NCI-H1092 treated with DMSO at 0.1 percent for 48 hours (cell line): Measurements from ENCODE around the gene UTF1.

Experiments
- DNase-seq: peaks from one replicate; lab custom pipeline; 2025; lab: John Stamatoyannopoulos, UW

The UTF1 gene

GRCh38 chr10:133278577-133279265 lies 48.7 kb downstream of the UTF1 start:
- DNase-seq: no peak

GRCh38 chr10:133279326-133280226 lies 49.6 kb downstream of the UTF1 start:
- DNase-seq: no peak

- DNase-seq: no peak
Measured at GRCh38 chr10:133280391-133281059, 50.5 kb downstream of the UTF1 start.

DNA sequence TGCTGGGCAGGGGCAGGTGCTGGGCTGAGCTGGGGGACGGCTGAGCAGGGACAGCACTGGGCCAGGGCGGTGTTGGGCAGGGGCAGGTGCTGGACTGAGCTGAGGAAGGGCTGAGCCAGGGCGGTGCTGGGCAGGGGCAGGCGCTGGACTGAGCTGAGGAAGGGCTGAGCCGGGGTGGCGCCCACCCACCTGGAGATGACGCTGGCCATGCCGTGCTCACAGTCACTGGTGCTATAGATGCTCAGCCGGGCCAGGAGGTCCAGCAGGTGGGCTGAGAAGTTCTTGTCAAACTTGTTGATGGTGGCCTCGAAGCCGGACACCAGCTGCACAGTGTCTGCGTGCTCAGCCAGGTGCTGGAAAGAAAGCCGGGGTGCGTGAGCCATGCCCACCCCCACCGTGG lies 51.1 kb downstream of the UTF1 start:
- no peak for DNase-seq
